ENCODE measurements around the gene MOCS1.

Gene MOCS1

GRCh38 chr6:39902786-39903465 is 31.3 kb downstream of the MOCS1 start:
- no peak for TF ChIP-seq CTCF (IDR thresholded peaks at IDR 0.05; ENCODE audit: extremely low read depth, insufficient read depth, missing control alignments)
- in situ Hi-C loops (cut with MboI; ENCODE audit: low pct_unique_long_range_greater_than_20kb, low sequenced_read_pairs, unreplicated experiment) = no loop called here
- DNase-seq (ENCODE audit: low spot score) = no peak

GRCh38 chr6:39902136-39902535 is 32.1 kb downstream of the MOCS1 start:
- no peak for TF ChIP-seq CTCF (IDR thresholded peaks at IDR 0.05; ENCODE audit: extremely low read depth, insufficient read depth, missing control alignments)
- in situ Hi-C loops (cut with MboI; ENCODE audit: low pct_unique_long_range_greater_than_20kb, low sequenced_read_pairs, unreplicated experiment) = no loop called here
- no peak for DNase-seq (ENCODE audit: low spot score)

GRCh38 chr6:39901670-39902069 is 32.6 kb downstream of the MOCS1 start:
- in situ Hi-C loops (cut with MboI; ENCODE audit: low pct_unique_long_range_greater_than_20kb, low sequenced_read_pairs, unreplicated experiment) = no loop called here
- TF ChIP-seq CTCF (IDR thresholded peaks at IDR 0.05; ENCODE audit: extremely low read depth, insufficient read depth, missing control alignments) = no peak
- no peak for DNase-seq (ENCODE audit: low spot score)

- no peak for DNase-seq (ENCODE audit: low spot score)
- in situ Hi-C loops (cut with MboI; ENCODE audit: low pct_unique_long_range_greater_than_20kb, low sequenced_read_pairs, unreplicated experiment) = no loop called here
- TF ChIP-seq CTCF (IDR thresholded peaks at IDR 0.05; ENCODE audit: extremely low read depth, insufficient read depth, missing control alignments) = no peak
These were observed 33.1 kb downstream of the MOCS1 start for GRCh38 chr6:39901116-39901655.

- DNase-seq (ENCODE audit: low spot score) = no peak
- in situ Hi-C loops (cut with MboI; ENCODE audit: low pct_unique_long_range_greater_than_20kb, low sequenced_read_pairs, unreplicated experiment) = no loop called here
- TF ChIP-seq CTCF (IDR thresholded peaks at IDR 0.05; ENCODE audit: extremely low read depth, insufficient read depth, missing control alignments) = no peak
These were observed 34.5 kb downstream of the MOCS1 start for GRCh38 chr6:39899554-39900295.

- in situ Hi-C loops (cut with MboI; ENCODE audit: low pct_unique_long_range_greater_than_20kb, low sequenced_read_pairs, unreplicated experiment) = no loop called here
- DNase-seq (ENCODE audit: low spot score) = no peak
- no peak for TF ChIP-seq CTCF (IDR thresholded peaks at IDR 0.05; ENCODE audit: extremely low read depth, insufficient read depth, missing control alignments)
These were observed 35.6 kb downstream of the MOCS1 start for GRCh38 chr6:39898625-39899024.

Data from GM13977 (cell line).